Large intestine (tissue), 3 donors: ENCODE results near the gene UNC13B. TPM values are rescaled to one million over a fixed set of nuclear protein-coding genes. Genes with fewer than 3 reads are reported as not detected.
"Not testable (repeated sequence)": the region's sequence is repeated elsewhere in the genome, so short reads cannot be mapped to it uniquely, and the experiment has no call there.

Experiments
- DNase-seq, 2 donors: peaks; one replicate each; pipeline versions ENCODE4 v3.0.0 to v3.0.0-alpha.2; 2013
- H3K27ac ChIP-seq: one replicate; pipeline ENCODE4 v1.5.1; 2013; ENCODE audit warnings: low read length
- H3K27me3 ChIP-seq: 2 replicates; pipeline ENCODE4 v1.6.1; 2013; ENCODE audit warnings: low read length; ENCODE audit not compliant: control insufficient read depth, insufficient read depth
- H3K36me3 ChIP-seq: 2 replicates; pipeline ENCODE4 v1.6.1; 2013; ENCODE audit warnings: low read length; ENCODE audit not compliant: control insufficient read depth, insufficient read depth
- H3K4me1 ChIP-seq: one replicate; pipeline ENCODE4 v1.6.1; 2013; ENCODE audit warnings: low read length; ENCODE audit not compliant: control insufficient read depth, insufficient read depth
- H3K4me3 ChIP-seq: one replicate; pipeline ENCODE4 v1.5.1; 2013; ENCODE audit warnings: low read length
- H3K9me3 ChIP-seq: one replicate; pipeline ENCODE4 v1.6.1; 2013; ENCODE audit warnings: mild to moderate bottlenecking, low read depth, low read length, moderate library complexity; ENCODE audit not compliant: control insufficient read depth
- WGBS: methylation state at CpG from one replicate; pipeline ENCODE4 v1.1.5; 2013; ENCODE audit warnings: low lambda C conversion rate; ENCODE audit not compliant: insufficient coverage; 5-methylcytosine and 5-hydroxymethylcytosine counted together
- polyA plus RNA-seq: library from polyadenylated mRNA; unstranded; fragments of 120-200 nt; gene quantifications from one replicate; pipeline ENCODE4 v1.2.1, GENCODE V29; 2013

UNC13B gene
- polyA plus RNA-seq, 1 donor = 33.1 TPM

DNA sequence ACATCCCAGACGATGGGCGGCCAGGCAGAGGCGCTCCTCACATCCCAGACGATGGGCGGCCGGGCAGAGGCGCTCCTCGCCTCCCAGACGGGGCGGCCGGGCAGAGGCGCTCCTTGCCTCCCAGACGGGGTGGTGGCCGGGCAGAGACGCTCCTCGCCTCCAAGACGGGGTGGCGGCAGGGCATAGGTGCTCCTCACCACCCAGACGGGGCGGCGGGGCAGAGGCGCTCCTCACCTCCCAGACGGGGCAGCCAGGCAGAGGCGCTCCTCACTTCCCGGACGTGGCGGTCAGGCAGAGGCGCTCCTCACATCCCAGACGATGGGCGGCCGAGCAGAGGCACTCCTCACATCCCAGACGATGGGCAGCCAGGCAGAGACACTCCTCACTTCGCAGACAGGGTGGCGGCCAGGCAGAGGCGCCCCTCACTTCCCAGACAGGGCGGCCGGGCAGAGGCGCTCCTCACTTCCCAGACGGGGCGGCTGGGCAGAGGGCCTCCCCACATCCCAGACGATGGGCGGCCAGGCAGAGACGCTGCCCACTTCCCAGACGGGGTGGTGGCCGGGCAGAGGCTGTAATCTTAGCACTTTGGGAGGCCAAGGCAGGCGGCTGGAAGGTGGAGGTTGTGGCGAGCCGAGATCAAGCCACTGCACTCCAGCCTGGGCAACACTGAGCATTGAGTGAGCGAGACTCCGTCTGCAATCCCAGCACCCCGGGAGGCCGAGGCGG is 22.1 kb downstream of the UNC13B start:
- H3K36me3 ChIP-seq, H3K27ac ChIP-seq, DNase-seq, H3K27me3 ChIP-seq, H3K4me3 ChIP-seq, H3K4me1 ChIP-seq: not testable (repeated sequence)
- peaks cover 36% of the 10 kb centered on the region for H3K9me3 ChIP-seq
- WGBS = no CpG with 5 or more reads among the region's 53 CpGs

DNA sequence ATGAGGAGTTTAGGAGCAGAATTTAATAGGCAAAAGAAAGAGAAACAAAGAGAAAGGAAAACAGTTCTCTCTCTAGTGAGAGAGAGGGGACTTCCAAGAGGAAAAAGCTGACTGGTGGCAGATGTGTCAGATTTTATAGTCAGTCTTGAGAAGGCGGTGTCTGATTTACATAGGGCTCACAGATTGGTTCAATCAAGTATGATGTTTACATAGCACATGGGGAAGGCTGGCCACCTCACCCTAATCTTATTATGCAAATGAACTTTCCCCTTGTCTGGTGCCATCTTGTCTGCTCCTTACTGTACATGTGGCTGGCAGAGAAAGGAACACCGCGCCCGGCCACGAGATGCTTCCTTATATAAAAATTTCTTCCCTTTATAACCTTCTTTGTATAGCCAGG is 24.7 kb downstream of the UNC13B start:
- no peak for DNase-seq
- H3K4me1 ChIP-seq = no peaks in the 10 kb centered on the region
- no peak overlapping the region for H3K27ac ChIP-seq
- no peaks in the 10 kb centered on the region for H3K36me3 ChIP-seq
- no CpG with 5 or more reads among the region's 5 CpGs for WGBS
- H3K27me3 ChIP-seq = no peaks in the 10 kb centered on the region
- H3K4me3 ChIP-seq = no peak overlapping the region
- H3K9me3 ChIP-seq = peaks cover 38% of the 10 kb centered on the region

DNA sequence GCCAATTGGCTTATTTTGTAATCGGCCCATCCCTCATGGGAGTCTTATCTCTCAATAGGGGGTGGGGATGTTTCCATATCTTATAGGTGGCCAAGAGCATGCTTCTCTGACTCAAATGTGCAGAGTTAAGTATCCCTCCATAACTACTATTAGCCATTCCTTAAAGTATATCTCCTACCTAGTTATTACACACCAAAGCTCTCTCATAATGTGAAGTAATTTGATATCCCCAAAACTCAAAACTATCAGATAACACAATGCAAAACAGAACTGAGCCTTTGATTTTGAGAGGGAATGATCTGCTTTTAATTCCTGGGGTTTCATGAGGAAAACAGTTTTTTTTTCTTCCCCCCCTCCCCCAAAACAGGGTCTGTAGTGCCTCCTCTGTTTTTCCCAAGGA is 28.4 kb downstream of the UNC13B start:
- Histone ChIP-seq H3K27me3 (no peaks in the 10 kb centered on the region), H3K36me3 (no peaks in the 10 kb centered on the region), H3K4me3 (no peak overlapping the region), H3K27ac (no peak overlapping the region), H3K9me3 (peaks cover 21% of the 10 kb centered on the region), H3K4me1 (no peaks in the 10 kb centered on the region)
- no CpG with 5 or more reads among the region's 1 CpG for WGBS
- DNase-seq = no peak

DNA sequence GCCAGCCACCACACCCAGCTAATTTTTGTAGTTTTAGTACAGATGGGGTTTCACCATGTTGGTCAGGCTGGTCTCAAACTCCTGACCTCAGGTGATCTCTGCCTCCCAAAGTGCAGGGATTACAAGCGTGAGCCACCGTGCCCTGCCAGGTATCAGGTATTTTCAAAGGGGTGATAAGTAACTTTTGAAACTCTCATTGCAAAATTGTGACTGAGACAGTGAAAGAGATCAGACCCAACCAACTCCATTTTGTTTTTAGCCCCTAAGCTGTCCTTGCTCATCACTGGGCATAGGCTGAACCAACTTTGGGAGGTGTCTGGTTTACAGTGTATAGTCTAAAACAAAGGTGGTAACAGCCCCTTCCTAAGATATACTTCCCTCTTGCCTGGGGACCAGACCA is 29.3 kb downstream of the UNC13B start:
- no peak overlapping the region for H3K27ac ChIP-seq
- no peaks in the 10 kb centered on the region for H3K27me3 ChIP-seq
- WGBS = no CpG with 5 or more reads among the region's 2 CpGs
- no peaks in the 10 kb centered on the region for H3K36me3 ChIP-seq
- H3K4me3 ChIP-seq = no peak overlapping the region
- H3K9me3 ChIP-seq = peaks cover 17% of the 10 kb centered on the region
- DNase-seq = no peak
- no peaks in the 10 kb centered on the region for H3K4me1 ChIP-seq

DNA sequence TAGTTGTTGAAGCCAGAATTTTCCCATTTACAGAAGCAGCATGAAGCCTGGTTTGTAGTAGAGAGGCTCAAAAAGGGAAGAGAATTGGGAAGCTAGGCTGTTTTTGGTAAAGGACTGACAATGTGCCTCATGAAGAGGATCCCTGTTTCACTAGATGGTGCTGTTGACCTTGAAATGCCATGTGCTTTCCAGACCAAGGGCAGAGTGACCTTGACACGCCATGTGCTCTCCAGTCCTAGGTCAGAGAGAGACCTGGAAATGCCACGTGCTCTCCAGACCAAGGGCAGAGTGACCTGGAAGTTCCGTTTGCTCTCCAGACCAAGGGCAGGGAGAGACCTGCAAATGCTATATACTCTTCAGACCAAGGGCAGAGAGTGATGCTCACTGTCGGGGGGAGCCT is 32.0 kb downstream of the UNC13B start:
- Histone ChIP-seq H3K27me3 (no peaks in the 10 kb centered on the region), H3K36me3 (no peaks in the 10 kb centered on the region), H3K4me3 (no peak overlapping the region), H3K4me1 (no peaks in the 10 kb centered on the region), H3K27ac (no peak overlapping the region), H3K9me3 (peaks cover 19% of the 10 kb centered on the region)
- no peak for DNase-seq
- no CpG with 5 or more reads among the region's 4 CpGs for WGBS

DNA sequence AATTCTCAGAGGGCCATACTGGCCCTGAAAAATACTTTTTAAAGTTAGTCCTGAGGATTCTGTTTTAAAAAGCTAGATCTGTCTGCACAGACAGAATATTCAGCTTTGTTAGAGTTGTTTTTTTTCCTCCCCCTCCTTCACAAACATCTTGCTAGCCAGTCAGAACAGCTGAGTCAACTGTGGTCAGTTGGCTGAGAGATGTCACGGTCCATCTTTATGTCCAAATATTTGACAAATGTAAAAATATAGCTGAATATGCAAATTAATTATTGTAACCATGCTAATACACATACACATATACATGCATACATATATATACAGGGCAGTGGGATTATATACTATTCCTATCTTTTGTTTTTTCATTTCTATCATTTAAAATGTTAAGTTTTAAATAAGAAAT is 33.9 kb downstream of the UNC13B start:
- no peaks in the 10 kb centered on the region for H3K27me3 ChIP-seq
- H3K9me3 ChIP-seq = peaks cover 18% of the 10 kb centered on the region
- WGBS = 86% methylated on average over 1 of the region's 1 CpG
- no peaks in the 10 kb centered on the region for H3K36me3 ChIP-seq
- H3K4me3 ChIP-seq = no peak overlapping the region
- no peak for DNase-seq
- H3K27ac ChIP-seq = no peak overlapping the region
- H3K4me1 ChIP-seq = no peaks in the 10 kb centered on the region

DNA sequence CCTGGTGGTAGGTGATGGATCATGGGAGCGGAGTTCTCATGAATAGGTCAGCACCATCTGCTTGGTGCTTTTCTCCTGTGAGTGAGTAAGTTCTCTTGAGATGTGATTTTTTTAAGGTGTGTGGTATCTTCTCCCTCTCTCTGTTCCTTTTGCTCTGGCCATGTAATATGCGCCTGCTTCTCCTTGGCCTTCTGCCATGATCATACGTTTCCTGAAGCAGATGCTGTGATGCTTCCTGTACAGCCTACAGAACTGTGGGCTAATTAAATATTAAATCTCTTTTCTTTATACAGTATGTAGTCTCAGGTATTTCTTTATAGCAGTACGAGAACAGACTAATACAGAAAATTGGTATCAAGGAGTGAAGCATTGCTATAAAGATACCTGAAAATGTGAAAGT is 36.4 kb downstream of the UNC13B start:
- no peak for DNase-seq
- Histone ChIP-seq H3K9me3 (peaks cover 14% of the 10 kb centered on the region), H3K27me3 (no peaks in the 10 kb centered on the region), H3K4me1 (no peaks in the 10 kb centered on the region), H3K27ac (no peak overlapping the region), H3K4me3 (no peak overlapping the region), H3K36me3 (no peaks in the 10 kb centered on the region)
- 100% methylated on average over 1 of the region's 4 CpGs for WGBS

DNA sequence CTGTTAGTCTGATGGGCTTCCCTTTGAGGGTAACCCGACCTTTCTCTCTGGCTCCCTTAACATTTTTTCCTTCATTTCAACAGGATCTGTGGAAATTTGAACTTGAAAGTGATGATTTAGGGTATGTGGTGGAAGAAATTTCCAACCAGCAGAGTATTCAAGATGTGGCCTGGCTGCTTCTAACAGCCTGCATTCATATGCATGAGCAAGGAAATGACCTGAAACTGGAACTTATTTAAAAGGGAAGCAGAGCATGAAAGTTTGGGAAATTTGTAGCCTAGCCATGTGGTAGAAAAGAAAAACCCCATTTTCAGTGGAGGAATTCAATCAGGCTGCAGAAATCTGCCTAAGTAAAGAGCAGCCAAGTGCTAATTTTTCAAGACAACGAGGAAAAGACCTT is 41.7 kb downstream of the UNC13B start:
- no peak for DNase-seq
- Histone ChIP-seq H3K36me3 (no peaks in the 10 kb centered on the region), H3K4me1 (no peaks in the 10 kb centered on the region), H3K27ac (no peak overlapping the region), H3K9me3 (peaks cover 18% of the 10 kb centered on the region), H3K27me3 (no peaks in the 10 kb centered on the region), H3K4me3 (no peak overlapping the region)
- WGBS = no CpG with 5 or more reads among the region's 2 CpGs

DNA sequence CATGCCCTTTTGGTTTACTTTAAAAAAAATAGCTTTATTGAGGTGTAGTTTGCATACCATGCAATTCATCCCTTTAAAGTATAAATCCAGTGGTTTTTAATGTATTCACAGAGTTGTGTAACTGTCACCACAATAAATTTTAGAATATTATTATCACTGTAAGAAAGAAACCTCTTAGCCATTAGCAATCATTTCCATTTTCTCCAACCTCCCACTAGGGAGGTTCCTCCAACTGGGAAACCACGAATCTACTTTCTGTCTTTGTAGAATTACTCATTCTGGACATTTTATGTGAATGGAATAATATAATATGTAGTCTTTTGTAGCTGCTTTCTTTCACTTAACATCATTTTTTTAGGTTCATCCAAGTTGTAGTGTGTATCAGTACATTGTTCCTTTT is 43.5 kb downstream of the UNC13B start:
- WGBS = no CpG with 5 or more reads among the region's 1 CpG
- Histone ChIP-seq H3K36me3 (no peaks in the 10 kb centered on the region), H3K4me1 (no peaks in the 10 kb centered on the region), H3K27me3 (no peaks in the 10 kb centered on the region), H3K9me3 (peaks cover 15% of the 10 kb centered on the region), H3K4me3 (no peak overlapping the region), H3K27ac (no peak overlapping the region)
- DNase-seq = no peak

DNA sequence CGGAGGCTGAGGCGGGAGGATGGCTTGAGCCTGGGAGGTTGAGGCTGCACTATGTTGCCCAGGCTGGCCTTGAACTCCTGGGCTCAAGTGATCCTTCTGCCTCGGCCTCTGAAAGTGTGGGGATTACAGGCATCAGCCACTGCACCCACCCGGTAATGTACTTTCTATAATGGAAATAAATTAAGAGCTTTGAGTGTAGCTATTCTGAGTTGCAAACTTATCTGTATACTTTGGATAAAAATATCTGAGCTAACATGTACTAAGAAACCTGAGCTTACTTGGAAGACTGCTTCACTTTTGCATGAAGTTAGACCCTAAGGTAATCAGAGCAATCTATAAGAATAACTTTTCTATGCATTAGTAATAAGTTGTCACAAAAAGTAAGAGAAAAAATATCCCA is 50.0 kb downstream of the UNC13B start:
- Histone ChIP-seq H3K27me3 (no peaks in the 10 kb centered on the region), H3K4me3 (no peak overlapping the region), H3K36me3 (no peaks in the 10 kb centered on the region), H3K9me3 (no peaks in the 10 kb centered on the region), H3K27ac (no peak overlapping the region), H3K4me1 (no peaks in the 10 kb centered on the region)
- WGBS = no CpG with 5 or more reads among the region's 4 CpGs
- DNase-seq = no peak

DNA sequence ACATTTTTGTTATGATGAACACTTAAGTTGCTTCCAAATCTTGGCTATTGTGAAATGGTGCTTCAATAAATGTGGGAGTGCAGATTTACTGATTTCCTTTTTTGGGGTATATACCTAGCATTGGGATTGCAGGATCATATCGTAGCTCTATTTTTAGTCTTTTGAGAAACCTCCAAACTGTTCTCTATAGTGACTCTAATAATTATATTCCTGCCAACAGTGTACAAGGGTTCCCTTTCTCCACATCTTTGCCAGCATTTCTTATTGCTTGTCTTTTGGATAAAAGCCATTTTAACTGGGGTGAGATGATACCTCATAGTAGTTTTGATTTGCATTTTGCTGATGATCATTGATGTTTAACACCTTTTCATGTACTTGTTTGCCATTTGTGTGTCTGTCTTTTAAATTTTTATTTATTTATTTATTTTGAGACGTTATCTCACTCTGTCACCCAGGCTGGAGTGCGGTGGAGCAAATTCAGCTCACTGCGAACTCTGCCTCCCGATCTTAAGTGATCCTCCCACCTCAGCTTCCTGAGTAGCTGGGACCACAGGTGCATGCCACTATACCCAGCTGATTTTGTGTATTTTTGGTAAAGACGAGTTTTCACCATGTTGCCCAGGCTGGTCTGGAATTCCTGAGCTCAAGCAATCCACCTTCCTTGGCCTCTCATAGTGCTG is 59.0 kb downstream of the UNC13B start:
- no peak overlapping the region for H3K27ac ChIP-seq
- no peak overlapping the region for H3K4me3 ChIP-seq
- peaks cover 11% of the 10 kb centered on the region for H3K9me3 ChIP-seq
- 100% methylated on average over 2 of the region's 6 CpGs for WGBS
- no peaks in the 10 kb centered on the region for H3K27me3 ChIP-seq
- H3K36me3 ChIP-seq = no peaks in the 10 kb centered on the region
- DNase-seq = no peak
- no peaks in the 10 kb centered on the region for H3K4me1 ChIP-seq
